GM19324 (cell line): ENCODE data around the gene GATA2.

Experiments used
- ATAC-seq: cut with Tn5 transposase; IDR thresholded peaks from one replicate; pipeline ENCODE4 v1.9.1; 2021; ENCODE audit warnings: mild to moderate bottlenecking, moderate library complexity; ENCODE audit not compliant: unreplicated experiment, low FRiP score

The GATA2 gene

GRCh38 chr3:128503164-128503651 lies 10.2 kb upstream of the GATA2 start:
- no peak for ATAC-seq

- no peak for ATAC-seq
Measured at GRCh38 chr3:128502712-128503111, 9.7 kb upstream of the GATA2 start.

DNA sequence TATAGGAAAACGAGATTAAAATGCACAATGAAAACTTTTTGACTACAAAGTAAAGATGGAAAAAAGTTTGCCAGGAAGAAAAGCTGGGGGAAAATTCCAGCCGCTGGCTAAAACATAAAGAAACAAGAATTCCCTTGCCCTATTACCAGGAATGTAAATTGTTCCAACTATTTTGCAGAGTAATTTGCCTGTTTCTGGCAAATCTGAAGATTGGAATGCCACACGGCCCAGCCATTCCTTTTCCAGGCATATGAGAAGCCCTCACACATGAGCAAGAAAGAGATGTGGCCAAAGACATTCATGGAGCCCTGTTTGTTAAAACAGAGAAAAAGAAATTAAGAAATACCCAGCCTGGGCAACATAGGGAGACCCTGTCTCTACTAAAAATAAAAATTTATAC lies 8.4 kb upstream of the GATA2 start:
- ATAC-seq = no peak

DNA sequence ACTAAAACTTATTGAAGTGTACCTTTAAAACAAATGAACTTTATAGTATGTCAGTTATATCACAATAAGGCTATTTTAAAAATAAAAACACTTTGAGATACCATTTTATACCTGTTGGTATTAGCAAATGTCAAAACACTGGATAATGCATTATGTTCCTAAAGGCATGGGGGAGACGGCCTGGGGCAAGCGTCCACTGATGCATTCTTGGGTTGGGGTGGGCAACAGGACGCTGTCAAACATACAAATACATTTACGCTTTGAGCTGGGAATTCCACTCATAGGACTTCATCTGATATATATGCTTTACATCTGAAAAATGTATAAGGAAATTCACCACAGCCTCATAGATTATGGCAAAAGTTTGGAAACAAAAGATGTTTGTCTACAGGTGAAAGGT lies 7.6 kb upstream of the GATA2 start:
- ATAC-seq = no peak

- ATAC-seq = no peak
Measured at GRCh38 chr3:128499724-128500275, 6.8 kb upstream of the GATA2 start.

DNA sequence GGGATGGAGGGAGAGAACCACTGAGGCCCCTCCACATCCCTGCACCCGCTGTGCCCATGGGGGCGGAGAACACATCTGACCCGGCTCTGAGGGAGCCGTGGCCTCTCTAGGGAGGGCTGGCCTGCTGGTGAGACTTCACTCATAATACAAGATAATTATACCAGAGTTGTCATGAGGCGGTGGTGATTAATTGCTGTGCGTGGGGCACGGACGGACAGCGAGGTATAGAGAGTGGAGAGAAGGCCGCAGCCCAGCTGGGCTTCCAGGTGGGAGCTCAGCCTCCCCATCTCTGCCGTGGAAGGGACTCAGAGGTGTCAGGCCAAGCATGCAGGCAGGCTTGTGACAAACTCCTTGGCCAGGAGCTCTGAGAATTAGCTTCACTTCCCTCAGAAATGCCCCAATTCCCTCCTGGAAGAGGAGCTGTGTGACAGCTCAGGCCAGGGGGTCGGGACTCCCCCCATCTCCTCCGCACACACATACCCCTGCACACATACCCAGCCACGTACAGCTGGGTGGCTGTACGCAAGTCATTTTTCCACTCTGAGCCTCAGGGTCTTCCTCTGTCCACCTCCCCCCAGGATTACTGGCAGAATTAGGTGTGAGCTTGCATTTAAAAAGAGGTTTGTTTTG lies 6.0 kb upstream of the GATA2 start:
- no peak for ATAC-seq

GRCh38 chr3:128498127-128498626 lies 5.2 kb upstream of the GATA2 start:
- ATAC-seq = no peak

- no peak for ATAC-seq
Measured at GRCh38 chr3:128497305-128498126, 4.5 kb upstream of the GATA2 start.

- no peak for ATAC-seq
Measured at GRCh38 chr3:128496602-128497304, 3.8 kb upstream of the GATA2 start.

GRCh38 chr3:128496019-128496601 lies 3.1 kb upstream of the GATA2 start:
- no peak for ATAC-seq

GRCh38 chr3:128495435-128495970 lies 2.5 kb upstream of the GATA2 start:
- no peak for ATAC-seq

DNA sequence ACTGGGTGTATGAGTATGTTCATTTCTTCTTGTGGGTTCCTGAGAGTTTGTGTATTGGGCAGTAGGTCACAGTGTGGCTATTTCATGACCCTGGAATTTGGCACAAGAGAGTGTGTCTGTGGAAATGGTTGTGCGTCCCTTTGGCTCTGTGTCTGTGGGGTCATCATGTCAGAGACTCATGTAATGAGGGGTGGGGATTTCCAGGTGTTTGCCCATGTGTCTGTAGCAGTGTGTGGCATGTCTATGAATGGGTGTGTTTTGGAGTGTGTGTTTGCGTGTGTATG lies 1.3 kb upstream of the GATA2 start:
- ATAC-seq = no peak

GRCh38 chr3:128493570-128494366 lies 767 bp upstream of the GATA2 start:
- ATAC-seq = no peak

- no peak for ATAC-seq
Measured at GRCh38 chr3:128491941-128492670, 895 bp downstream of the GATA2 start.

- no peak for ATAC-seq
Measured at GRCh38 chr3:128491691-128491940, 1.4 kb downstream of the GATA2 start.

DNA sequence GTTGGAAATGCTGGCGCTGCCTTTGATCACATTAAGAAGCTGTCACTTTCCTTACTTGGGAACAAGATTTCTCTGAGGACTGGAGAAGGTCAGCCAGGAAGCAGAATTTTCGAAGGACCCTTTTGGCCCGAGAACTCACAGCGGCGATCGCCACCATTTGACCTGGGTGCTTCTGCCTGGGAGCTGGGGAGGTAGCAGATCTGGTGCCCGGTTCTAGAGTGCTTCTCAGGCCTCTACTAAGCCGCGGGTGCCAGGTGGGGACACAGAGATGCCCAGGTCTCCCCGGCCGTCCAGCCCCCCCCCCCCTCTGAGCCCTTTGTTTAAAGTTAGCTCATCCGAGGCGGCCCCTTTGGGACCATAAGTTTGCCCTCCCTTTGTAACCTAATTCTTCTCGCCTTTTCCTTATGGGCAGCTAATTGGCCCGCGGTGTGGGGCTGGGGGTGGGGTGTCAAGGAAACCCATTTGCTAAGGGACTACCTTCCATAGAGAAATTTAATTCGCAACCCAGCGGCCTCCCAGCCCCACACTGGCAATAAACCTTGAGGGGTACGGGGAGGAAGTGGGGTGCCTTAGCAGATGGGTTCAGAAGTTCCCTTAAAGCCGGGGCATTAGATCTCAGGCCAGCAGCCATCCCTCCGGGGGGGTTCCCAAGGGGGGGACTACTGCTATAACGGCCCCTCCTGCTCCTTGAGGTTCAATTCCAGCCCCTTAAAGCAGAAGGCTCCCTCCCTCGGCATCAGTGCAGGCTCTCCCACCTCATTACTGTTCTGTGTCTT lies 1.9 kb downstream of the GATA2 start:
- no peak for ATAC-seq

GRCh38 chr3:128490650-128490914 lies 2.4 kb downstream of the GATA2 start:
- no peak for ATAC-seq

- no peak for ATAC-seq
Measured at GRCh38 chr3:128489927-128490649, 2.9 kb downstream of the GATA2 start.

GRCh38 chr3:128489674-128489926 lies 3.4 kb downstream of the GATA2 start:
- ATAC-seq = no peak
